ENCODE measurements around the gene CARD10.
A peak's percentile ranks its signal among the peaks of the same experiment; 100 is the strongest.
"Not testable (repeated sequence)": the region's sequence is repeated elsewhere in the genome, so short reads cannot be mapped to it uniquely, and the experiment has no call there.

The CARD10 gene

GRCh38 chr22:37487129-37487528, 32.1 kb downstream of the CARD10 start:
- no peak for DNase-seq (ENCODE audit: low read depth)

GRCh38 chr22:37486224-37486845, 32.9 kb downstream of the CARD10 start, which contains the start of gene MFNG:
MFNG (minus strand) TSS chr22:37486384; CDS start chr22:37486177, 207 bp downstream.
- peak; percentile 54 for DNase-seq (ENCODE audit: low read depth)

GRCh38 chr22:37485395-37486223, 33.6 kb downstream of the CARD10 start:
- DNase-seq (ENCODE audit: low read depth): no peak

- DNase-seq (ENCODE audit: low read depth): peak; percentile 60
These were observed 34.5 kb downstream of the CARD10 start for GRCh38 chr22:37484480-37485394.

GRCh38 chr22:37483050-37483449, 36.2 kb downstream of the CARD10 start:
- no peak for DNase-seq (ENCODE audit: low read depth)

- DNase-seq (ENCODE audit: low read depth): no peak
These were observed 37.0 kb downstream of the CARD10 start for GRCh38 chr22:37482244-37482643.

GRCh38 chr22:37481347-37481907, 37.8 kb downstream of the CARD10 start:
- DNase-seq (ENCODE audit: low read depth): no peak

GRCh38 chr22:37480387-37481346, 38.5 kb downstream of the CARD10 start:
- DNase-seq (ENCODE audit: low read depth): no peak

GRCh38 chr22:37479196-37479595, 40.0 kb downstream of the CARD10 start:
- DNase-seq (ENCODE audit: low read depth): no peak

GRCh38 chr22:37476389-37477329, 42.6 kb downstream of the CARD10 start:
- DNase-seq (ENCODE audit: low read depth): no peak

GRCh38 chr22:37474447-37475090, 44.6 kb downstream of the CARD10 start:
- DNase-seq (ENCODE audit: low read depth): no peak

GRCh38 chr22:37473437-37473946, 45.7 kb downstream of the CARD10 start:
- DNase-seq (ENCODE audit: low read depth): no peak

GRCh38 chr22:37472418-37473006, 46.7 kb downstream of the CARD10 start:
- no peak for DNase-seq (ENCODE audit: low read depth)

GRCh38 chr22:37471727-37472417, 47.3 kb downstream of the CARD10 start:
- DNase-seq (ENCODE audit: low read depth): no peak

- no peak for DNase-seq (ENCODE audit: low read depth)
These were observed 49.1 kb downstream of the CARD10 start for GRCh38 chr22:37470087-37470445.

GRCh38 chr22:37469416-37470086, 49.7 kb downstream of the CARD10 start:
- no peak for DNase-seq (ENCODE audit: low read depth)

- not testable (repeated sequence) for DNase-seq (ENCODE audit: low read depth)
These were observed 51.0 kb downstream of the CARD10 start for GRCh38 chr22:37468201-37468695.
